Memory B cell (primary cell): Measurements from ENCODE around the gene FMO2.

Experiments used
- ATAC-seq: fragments of 150-1000 bp; cut with Tn5 transposase; 2 replicates; pipeline ENCODE4 v1.10.0; 2021; ENCODE audit warnings: low read depth, mild to moderate bottlenecking, moderate library complexity
- DNase-seq, 2 donors: peaks; one replicate each; pipeline ENCODE4 v3.0.0; 2022; ENCODE audit warnings: low spot score in 2 of 2
- H3K27ac Mint-ChIP-seq: one replicate; pipeline ENCODE4 v1.8.0; 2022; ENCODE audit warnings: mild to moderate bottlenecking, moderate library complexity, mixed read lengths
- H3K27me3 Mint-ChIP-seq: one replicate; pipeline ENCODE4 v1.8.0; 2022; ENCODE audit warnings: mixed read lengths
- H3K36me3 Mint-ChIP-seq: one replicate; pipeline ENCODE4 v1.8.0; 2022; ENCODE audit warnings: mild to moderate bottlenecking, mixed read lengths
- H3K4me1 Mint-ChIP-seq: one replicate; pipeline ENCODE4 v1.8.0; 2022; ENCODE audit warnings: mixed read lengths
- H3K4me3 Mint-ChIP-seq: one replicate; pipeline ENCODE4 v1.8.0; 2022; ENCODE audit warnings: mild to moderate bottlenecking, moderate library complexity, mixed read lengths
- H3K9me3 Mint-ChIP-seq: one replicate; pipeline ENCODE4 v1.8.0; 2022; ENCODE audit warnings: mixed read lengths

The FMO2 gene

DNA sequence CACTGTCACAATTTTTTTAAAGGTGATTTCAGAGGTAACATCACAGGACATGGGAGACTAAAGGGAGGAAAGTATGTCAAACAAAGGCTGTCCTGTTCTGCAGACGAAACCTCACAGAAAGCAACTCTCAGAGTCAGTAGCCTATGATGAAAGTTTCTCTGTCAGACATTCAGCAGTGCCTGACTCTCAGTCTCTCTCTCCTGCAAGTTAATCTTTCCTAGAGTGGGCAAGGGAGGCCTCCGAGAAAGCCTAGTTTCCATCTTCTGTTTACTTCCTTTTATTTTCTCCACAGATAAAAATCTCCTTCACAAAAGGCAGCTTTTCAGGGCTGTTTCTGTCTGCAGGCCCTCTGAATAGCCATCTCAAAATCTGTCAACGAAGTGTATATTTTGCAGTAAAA is 24.9 kb upstream of the FMO2 start:
- Mint-ChIP-seq H3K4me3 (no peak overlapping the region), H3K36me3 (no peaks in the 10 kb centered on the region), H3K27me3 (peaks cover 3% of the 10 kb centered on the region), H3K27ac (no peak overlapping the region), H3K9me3 (no peaks in the 10 kb centered on the region), H3K4me1 (no peaks in the 10 kb centered on the region)
- no peak for DNase-seq
- ATAC-seq: no peak

DNA sequence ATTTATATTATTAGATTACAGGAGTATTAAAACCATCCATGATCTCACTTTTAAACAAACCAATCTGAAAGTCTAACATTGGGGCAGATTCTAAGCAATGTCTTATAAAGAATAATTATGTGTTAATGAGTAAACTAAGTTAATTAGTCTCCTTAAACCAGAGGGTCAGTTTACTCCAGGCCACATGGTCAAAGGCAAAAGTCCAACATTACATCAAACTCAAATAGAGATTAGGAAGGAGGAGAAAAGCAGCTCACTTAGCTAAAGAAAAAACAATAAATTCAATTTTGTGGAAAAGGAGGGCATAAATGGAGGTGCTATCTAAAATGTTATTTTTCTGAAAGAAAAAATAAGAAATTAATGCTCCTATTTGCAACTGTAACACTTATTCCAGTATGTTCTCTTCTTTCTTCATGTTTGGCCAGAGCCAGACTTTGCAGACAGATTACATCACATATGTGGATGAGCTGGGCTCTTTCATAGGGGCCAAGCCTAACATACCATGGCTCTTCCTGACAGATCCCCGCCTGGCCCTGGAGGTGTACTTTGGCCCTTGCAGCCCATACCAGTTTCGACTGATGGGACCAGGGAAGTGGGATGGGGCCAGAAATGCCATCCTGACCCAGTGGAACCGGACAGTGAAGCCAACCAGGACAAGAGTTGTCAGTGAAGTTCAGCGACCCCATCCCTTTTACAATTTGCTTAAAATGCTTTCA is 24.3 kb upstream of the FMO2 start:
- H3K27me3 Mint-ChIP-seq: peaks cover 3% of the 10 kb centered on the region
- H3K9me3 Mint-ChIP-seq: no peaks in the 10 kb centered on the region
- H3K36me3 Mint-ChIP-seq: no peaks in the 10 kb centered on the region
- H3K27ac Mint-ChIP-seq: no peak overlapping the region
- no peaks in the 10 kb centered on the region for H3K4me1 Mint-ChIP-seq
- ATAC-seq (no peak), DNase-seq (no peak)
- H3K4me3 Mint-ChIP-seq: no peak overlapping the region

DNA sequence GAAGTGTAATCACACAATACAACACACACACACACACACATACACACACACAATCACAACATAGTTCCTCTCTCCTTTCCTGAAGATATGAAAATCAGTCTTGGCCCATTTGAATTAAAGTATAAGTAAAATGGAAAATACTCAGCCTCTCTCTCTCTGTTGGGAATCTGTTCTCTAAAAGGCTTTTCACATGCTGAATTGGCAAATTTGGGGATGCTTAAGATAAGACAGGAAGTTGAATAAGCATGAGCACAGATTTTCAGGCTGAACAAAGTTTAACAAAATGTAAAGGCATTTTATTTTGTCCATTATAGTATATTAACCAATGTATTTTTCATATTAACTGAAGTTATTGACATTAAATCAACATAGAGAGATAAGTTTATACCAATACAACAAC is 23.7 kb upstream of the FMO2 start:
- Mint-ChIP-seq H3K4me3 (no peak overlapping the region), H3K9me3 (no peaks in the 10 kb centered on the region), H3K4me1 (no peaks in the 10 kb centered on the region), H3K27me3 (peaks cover 3% of the 10 kb centered on the region), H3K27ac (no peak overlapping the region), H3K36me3 (no peaks in the 10 kb centered on the region)
- DNase-seq: no peak
- ATAC-seq: no peak

DNA sequence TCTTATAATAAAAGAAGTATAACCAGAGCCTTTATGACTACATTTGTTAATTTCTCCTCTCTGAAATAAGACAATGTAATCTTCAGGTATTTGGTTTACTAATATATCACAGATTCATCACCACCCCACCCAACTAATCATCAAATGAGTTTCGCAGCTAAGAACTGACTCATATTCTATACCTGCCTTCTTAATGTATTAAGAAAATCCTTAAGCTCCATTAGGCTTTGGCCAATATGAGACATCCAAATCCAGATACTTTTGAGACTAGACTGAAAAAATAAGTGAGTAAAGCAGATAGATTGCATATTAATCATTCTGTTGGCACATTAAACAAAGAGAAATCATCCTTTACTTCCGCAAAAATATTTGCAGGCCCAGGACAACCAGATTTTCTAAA is 18.7 kb upstream of the FMO2 start:
- H3K36me3 Mint-ChIP-seq: peaks cover 2% of the 10 kb centered on the region
- no peak for DNase-seq
- H3K4me1 Mint-ChIP-seq: no peaks in the 10 kb centered on the region
- H3K4me3 Mint-ChIP-seq: no peak overlapping the region
- no peak overlapping the region for H3K27ac Mint-ChIP-seq
- peaks cover 13% of the 10 kb centered on the region for H3K27me3 Mint-ChIP-seq
- ATAC-seq: no peak
- H3K9me3 Mint-ChIP-seq: peaks cover 5% of the 10 kb centered on the region

DNA sequence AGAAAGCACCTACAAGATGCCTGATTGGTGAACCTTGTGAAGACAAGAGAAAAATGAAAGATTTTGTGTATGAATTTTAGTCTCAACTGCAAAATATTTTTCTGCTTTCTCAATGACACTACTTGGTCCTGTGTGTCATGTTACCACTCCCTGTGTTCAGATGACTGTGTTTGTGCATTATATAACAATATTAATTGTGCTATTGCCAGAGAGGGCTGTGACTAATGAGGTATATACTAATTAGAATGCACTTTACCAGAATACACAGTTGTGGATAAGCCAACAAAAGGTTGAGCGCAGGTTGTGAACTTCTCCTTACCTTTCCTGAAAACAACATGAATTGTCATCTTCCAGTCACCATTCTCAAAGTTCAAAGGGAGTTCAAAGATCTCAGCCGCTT is 17.3 kb upstream of the FMO2 start:
- no peaks in the 10 kb centered on the region for H3K4me1 Mint-ChIP-seq
- ATAC-seq: no peak
- no peak overlapping the region for H3K27ac Mint-ChIP-seq
- H3K27me3 Mint-ChIP-seq: peaks cover 13% of the 10 kb centered on the region
- no peak for DNase-seq
- H3K36me3 Mint-ChIP-seq: peaks cover 2% of the 10 kb centered on the region
- H3K9me3 Mint-ChIP-seq: peaks cover 5% of the 10 kb centered on the region
- H3K4me3 Mint-ChIP-seq: no peak overlapping the region

DNA sequence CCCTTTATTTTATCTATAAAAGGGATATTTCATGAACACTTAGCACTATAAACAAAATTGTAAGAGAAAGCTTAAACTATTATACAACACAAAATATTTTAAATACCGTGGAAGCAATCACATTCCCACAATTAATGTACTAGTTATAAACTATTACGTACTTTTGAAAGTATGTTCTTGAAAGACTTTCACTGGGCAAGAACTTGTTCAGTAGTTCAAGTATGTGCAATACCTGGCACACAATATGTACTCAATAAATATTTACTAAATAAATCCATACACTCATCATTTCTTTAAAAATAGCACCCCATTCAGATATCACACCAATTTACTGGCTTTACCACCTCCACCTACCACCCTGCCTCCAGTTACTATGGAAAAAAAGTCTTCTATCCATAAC is 12.6 kb upstream of the FMO2 start:
- Mint-ChIP-seq H3K4me1 (no peaks in the 10 kb centered on the region), H3K4me3 (no peak overlapping the region), H3K27ac (no peak overlapping the region), H3K36me3 (peaks cover 2% of the 10 kb centered on the region), H3K27me3 (peaks cover 20% of the 10 kb centered on the region), H3K9me3 (peaks cover 10% of the 10 kb centered on the region)
- ATAC-seq (no peak), DNase-seq (no peak)

DNA sequence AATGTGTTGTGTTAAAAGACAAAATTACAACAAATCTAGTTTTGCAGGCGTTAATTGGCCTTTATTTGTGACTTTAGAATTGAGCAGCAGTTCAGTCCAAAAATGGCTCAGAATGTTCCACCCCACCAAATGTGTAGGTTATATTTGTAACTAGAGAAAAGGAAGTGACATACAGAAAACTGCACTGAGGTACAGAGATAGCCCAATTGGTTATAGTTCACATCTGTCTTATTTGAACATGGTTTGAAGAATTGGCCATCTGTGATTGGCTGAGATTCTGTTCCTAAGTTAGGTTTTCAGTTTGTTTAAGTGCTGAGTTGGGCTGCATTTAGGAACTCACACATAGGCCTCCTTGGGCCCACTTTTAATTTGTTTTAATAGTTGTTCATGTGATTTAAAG is 12.0 kb upstream of the FMO2 start:
- peaks cover 20% of the 10 kb centered on the region for H3K27me3 Mint-ChIP-seq
- DNase-seq (no peak), ATAC-seq (no peak)
- no peak overlapping the region for H3K27ac Mint-ChIP-seq
- H3K9me3 Mint-ChIP-seq: peaks cover 10% of the 10 kb centered on the region
- H3K4me1 Mint-ChIP-seq: no peaks in the 10 kb centered on the region
- H3K36me3 Mint-ChIP-seq: peaks cover 2% of the 10 kb centered on the region
- H3K4me3 Mint-ChIP-seq: no peak overlapping the region

DNA sequence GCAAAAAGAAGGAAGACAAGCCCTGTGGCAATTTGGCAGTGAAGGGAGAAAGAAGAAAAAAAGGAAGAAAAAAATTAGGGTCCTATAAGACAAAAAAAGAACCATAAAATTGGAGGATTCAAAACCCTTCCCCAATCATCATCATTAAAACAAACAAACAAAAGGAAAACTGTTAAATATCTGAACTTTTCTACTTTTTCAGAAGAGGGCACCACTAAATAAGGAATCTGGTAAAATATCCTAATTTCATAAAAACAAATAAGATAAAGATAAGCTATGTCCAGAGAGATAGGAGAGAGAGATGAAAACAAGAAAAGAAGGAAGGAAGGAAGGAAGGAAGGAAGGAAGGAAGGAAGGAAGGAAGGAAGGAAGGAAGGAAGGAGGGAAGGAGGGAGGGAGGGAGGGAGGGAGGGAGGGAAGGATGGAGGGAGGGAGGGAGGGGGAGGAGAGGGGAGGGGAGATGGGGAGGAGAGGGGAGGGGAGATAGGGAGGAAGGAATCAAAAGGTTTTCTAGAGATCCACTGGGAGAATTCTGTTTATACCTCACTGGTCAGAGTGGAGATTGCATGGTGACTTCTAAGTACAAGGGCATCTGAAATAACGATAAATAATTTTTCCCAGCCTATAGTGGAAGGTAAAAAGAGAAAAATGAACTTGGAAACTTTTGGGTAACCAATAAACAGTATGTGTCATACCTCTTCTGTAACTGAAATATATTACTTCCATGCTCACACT is 10.4 kb upstream of the FMO2 start:
- no peak overlapping the region for H3K27ac Mint-ChIP-seq

DNA sequence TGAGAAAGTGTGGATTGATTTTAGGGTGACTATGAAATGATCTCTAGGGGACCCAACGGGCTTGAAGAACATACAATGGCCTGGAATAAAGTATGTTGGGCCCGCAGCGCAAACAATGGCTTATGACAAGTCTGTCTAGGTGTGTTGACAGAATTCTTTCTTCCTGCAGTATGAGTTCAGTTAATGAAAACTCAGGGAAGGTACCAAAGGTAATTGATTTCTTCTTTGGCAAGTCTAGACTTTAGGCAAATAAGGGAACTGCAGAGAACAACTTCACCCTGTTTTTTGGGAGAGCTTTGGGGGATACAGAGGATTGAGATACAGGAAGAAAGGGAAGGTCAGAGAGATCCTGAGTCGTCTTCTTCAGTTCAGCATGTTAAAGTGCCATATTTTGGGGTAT is 7.8 kb upstream of the FMO2 start:
- Mint-ChIP-seq H3K9me3 (peaks cover 5% of the 10 kb centered on the region), H3K27ac (no peak overlapping the region), H3K36me3 (no peaks in the 10 kb centered on the region), H3K27me3 (peaks cover 7% of the 10 kb centered on the region), H3K4me3 (no peak overlapping the region), H3K4me1 (no peaks in the 10 kb centered on the region)
- DNase-seq: no peak
- ATAC-seq: no peak

More for the DNA sequence above, 10.4 kb upstream of the FMO2 start:
- H3K27me3 Mint-ChIP-seq: peaks cover 10% of the 10 kb centered on the region
- H3K4me3 Mint-ChIP-seq: no peak overlapping the region
- H3K4me1 Mint-ChIP-seq: no peaks in the 10 kb centered on the region
- no peaks in the 10 kb centered on the region for H3K36me3 Mint-ChIP-seq
- H3K9me3 Mint-ChIP-seq: peaks cover 5% of the 10 kb centered on the region
- ATAC-seq: no peak
- no peak for DNase-seq

DNA sequence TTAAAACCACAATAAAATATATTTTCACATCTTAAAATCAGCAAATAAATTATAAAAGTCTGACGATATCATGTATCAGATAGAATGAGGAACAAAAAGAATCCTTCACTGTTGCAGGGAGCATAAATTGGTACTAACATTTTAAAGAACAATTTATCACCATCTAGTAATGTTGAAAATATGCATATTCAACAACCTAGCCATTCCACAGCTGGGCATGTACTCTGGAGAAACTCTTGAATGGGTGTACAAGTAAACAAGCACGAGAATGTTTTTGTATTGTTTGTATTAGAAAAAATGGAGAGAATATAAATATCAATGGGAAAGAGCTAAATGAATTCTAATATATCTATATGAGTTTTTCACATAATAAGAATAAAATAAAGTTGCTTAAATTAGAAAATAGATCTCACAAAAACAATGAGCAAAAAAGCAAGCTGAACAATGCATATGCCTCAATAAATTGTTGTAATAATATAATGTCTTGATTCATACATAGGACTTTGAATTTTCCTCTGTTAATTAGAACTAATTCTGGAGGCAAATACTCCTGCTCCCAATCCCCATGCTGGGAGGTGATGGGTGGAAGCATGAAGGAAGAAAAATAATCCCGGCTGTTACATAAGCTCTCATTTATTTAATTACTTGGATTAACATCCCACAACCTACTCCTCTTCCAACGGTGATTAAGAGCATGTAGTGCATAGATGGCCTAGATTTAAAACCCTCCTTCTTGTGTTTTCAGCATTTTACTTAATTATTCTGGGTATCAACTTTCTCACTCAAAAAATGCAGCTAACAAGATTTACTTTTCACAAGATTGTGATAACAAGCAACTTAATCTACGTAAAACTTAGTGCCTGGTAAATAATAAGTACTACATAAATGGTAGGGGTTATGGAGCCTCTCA is 5.5 kb upstream of the FMO2 start:
- H3K4me1 Mint-ChIP-seq: no peaks in the 10 kb centered on the region
- H3K9me3 Mint-ChIP-seq: peaks cover 2% of the 10 kb centered on the region
- ATAC-seq (no peak), DNase-seq (no peak)
- H3K36me3 Mint-ChIP-seq: no peaks in the 10 kb centered on the region
- no peak overlapping the region for H3K4me3 Mint-ChIP-seq
- no peak overlapping the region for H3K27ac Mint-ChIP-seq
- H3K27me3 Mint-ChIP-seq: peaks cover 7% of the 10 kb centered on the region

DNA sequence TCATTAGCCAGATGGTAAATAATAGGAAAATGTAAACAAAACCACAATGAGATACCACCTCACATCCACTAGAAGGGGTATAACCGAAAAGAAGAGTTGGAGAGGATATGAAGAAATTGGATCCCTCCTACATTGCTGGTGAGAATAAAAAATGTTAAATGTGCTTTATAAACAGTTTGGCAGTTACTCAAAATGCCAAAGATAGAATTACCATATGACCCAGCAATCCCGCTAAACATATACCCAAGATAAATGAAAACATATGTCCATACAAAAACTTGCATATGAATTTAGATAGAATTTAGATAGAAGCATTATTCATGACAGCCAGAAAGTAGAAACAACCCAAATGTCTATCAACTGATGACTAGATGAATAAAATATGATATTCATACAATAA is 4.4 kb upstream of the FMO2 start:
- Mint-ChIP-seq H3K27ac (no peak overlapping the region), H3K36me3 (no peaks in the 10 kb centered on the region), H3K9me3 (no peaks in the 10 kb centered on the region), H3K27me3 (peaks cover 6% of the 10 kb centered on the region), H3K4me1 (no peaks in the 10 kb centered on the region), H3K4me3 (no peak overlapping the region)
- DNase-seq: no peak
- no peak for ATAC-seq

DNA sequence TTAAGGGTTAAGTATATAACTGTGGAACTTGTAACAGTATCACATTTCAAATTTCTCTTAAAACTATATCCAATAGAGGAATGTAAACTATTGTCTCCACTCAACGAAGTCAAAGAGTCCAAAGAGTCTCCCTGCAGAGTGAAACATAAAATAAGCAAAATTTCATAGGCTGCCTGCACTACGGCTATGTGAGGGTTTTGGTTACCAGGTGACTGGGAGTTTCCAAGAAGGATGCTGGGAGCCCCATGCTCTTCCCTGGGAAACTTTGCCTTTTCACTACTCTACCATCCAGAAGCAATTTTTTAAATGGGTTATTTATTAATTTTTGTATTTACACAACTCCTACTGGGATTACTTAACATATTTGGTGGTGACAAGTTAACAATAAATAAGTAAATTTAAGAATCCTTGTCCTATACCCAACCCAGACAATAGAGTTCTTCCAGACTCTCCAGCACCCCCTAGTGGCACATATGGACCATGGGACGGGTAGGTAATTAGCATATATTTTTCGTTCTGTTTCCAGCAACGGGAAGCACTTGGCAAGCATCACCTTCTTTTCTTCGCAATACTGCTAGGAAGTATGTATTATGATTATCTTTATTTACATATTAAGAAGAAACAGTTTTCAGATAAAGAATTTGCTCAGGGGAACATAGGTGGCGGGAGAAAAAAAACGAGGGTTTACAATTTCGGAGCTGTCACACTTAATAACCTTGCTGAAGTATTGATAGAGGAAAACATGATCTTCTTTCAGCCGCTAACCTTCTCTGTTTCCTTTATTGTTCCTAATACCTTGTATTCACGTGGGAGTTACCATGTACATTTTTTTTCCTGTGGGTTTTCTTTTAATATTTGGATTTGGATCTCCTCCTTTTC is 3.5 kb downstream of the FMO2 start:
- Mint-ChIP-seq H3K27ac (no peak overlapping the region), H3K36me3 (no peaks in the 10 kb centered on the region), H3K4me1 (no peaks in the 10 kb centered on the region), H3K9me3 (no peaks in the 10 kb centered on the region), H3K4me3 (no peak overlapping the region), H3K27me3 (peaks cover 4% of the 10 kb centered on the region)
- DNase-seq (peak; percentile 20 to 24), ATAC-seq (peak; percentile 48)

DNA sequence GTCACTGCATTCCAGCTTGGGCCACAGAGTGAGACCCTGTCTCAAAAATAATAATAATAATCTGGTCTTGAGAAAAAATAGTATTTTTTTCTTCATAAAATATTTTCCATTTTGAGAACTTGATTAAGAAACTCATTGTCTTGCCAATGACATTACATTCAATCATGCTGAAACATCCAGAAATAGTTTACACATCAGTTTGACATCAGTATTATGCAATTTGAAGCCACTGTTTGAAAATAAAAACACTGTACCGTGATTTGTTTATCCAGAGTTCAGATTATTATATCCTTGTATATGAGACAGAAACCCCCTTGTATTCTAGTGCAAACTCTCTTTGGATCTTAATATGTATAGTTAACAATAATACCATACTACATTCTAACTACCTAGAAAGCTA is 6.9 kb downstream of the FMO2 start:
- H3K4me3 Mint-ChIP-seq: no peak overlapping the region
- H3K36me3 Mint-ChIP-seq: no peaks in the 10 kb centered on the region
- no peaks in the 10 kb centered on the region for H3K4me1 Mint-ChIP-seq
- peaks cover 2% of the 10 kb centered on the region for H3K27me3 Mint-ChIP-seq
- no peak overlapping the region for H3K27ac Mint-ChIP-seq
- DNase-seq (no peak), ATAC-seq (no peak)
- no peaks in the 10 kb centered on the region for H3K9me3 Mint-ChIP-seq
